Stimulated activated CD8-positive, alpha-beta memory T cell treated with anti-CD3 and anti-CD28 coated beads, Interleukin-15, amount 100 ng/mL, for 48 hours (primary cell): ENCODE data around the gene SH3YL1.
A peak's percentile ranks its signal among the peaks of the same experiment; 100 is the strongest.

Experiments used
- DNase-seq, 2 donors: peaks; one replicate each; pipeline ENCODE4 v3.0.0-alpha.2; 2020; ENCODE audit warnings: low read depth in 2 of 2

SH3YL1 gene

DNA sequence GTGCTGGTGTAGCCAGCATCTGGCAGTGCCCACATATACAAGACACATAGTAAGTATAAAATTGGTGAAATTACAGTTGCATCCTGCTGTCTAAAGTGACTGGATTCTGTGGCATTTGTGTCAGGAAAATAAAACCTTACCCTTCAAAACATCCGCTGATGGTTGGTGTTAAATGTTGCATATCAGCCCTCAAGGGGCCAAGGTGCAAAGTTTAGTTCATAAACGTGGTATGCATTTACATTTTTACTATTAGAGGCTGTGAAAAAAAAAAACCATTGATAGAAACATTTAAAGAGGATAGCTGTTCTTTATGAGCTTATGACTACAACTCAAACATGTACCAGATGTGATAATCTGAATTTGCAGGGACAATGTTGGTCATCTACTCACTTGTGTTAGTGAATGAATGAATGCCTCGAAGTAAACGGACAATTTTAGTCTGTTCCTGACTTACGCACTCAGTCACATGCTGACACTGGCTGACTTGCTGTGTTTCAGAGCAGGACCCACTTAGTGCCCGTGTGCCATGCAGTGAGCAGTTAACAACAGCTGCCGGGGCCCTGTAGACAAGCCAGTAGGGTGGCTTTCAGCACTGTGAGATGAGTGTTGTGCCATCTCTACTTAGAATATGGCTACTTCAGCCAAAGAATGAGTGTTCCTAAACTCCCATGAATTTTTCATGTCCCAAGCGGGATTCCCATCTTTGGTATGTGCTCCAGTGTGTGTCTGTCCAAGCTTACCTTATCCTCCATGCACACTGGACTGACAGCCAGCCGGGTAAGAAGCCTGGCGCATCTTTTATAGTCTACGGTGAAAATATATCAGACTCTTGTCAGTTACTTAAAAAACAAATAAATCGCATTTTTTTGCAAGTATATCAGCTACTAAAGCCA is 18.8 kb upstream of the SH3YL1 start:
- DNase-seq, result no peak

DNA sequence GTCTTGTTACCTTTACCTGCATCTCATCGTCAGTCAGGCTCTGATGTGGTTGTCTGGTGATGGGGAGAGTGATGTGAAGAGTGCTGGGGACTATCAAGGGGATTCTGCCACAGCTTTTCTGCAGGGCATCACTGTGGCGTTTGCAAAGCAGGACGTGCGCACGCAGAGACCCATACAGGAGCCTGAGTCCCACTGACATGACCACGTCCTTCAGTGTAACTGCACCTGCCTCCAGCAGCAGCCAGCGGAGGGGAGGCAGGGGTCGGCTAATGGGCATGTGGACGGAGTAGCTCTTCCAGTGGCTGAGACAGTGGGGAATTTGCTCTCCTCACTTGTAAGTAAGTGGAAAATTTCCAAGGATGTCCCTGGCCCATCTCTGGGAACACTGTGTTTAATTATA is 17.5 kb upstream of the SH3YL1 start:
- no peak for DNase-seq

GRCh38 chr2:280650-281110 is 16.8 kb upstream of the SH3YL1 start:
- no peak for DNase-seq

- no peak for DNase-seq
Measured at GRCh38 chr2:279956-280649, 16.3 kb upstream of the SH3YL1 start.

DNA sequence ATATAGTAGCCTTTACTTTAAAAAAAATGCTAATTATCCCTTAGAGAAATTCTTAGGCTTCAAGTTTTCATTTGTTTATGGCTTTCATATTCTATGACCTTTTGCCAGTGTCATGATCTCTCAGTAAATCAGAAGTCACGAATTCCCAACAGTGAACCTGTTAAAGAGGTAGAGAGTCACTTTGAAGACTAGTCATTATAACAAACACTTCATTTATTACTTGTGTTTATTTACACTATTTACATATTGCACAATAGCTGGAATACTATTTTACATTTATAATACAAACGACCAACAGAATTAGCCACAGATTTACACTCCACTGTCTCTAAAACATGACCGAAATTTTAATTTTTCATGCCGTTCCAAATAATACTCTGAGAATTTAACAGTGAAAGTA is 15.5 kb upstream of the SH3YL1 start:
- DNase-seq, result no peak

GRCh38 chr2:278927-279320 is 15.1 kb upstream of the SH3YL1 start:
- DNase-seq, result no peak

GRCh38 chr2:278312-278926 is 14.6 kb upstream of the SH3YL1 start:
- no peak for DNase-seq

DNA sequence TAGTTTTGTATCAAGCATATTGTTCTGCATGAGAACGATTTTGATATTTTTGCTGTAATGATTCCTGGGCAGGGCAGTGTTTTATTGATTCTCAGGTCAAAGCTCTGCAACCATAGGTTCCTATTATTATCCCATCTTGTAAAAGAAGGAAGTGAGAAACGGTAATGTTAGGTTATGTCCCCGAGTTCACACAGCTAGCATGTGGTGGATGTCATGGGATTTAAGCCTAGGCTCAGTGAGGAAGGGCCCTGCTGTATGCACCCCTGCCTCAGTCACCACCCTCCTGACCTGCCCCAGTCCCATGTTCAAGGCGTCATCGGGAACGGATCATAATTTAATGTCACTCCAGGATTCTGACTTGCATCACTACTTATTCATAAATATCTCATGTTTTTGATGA is 11.6 kb upstream of the SH3YL1 start:
- DNase-seq, result no peak

DNA sequence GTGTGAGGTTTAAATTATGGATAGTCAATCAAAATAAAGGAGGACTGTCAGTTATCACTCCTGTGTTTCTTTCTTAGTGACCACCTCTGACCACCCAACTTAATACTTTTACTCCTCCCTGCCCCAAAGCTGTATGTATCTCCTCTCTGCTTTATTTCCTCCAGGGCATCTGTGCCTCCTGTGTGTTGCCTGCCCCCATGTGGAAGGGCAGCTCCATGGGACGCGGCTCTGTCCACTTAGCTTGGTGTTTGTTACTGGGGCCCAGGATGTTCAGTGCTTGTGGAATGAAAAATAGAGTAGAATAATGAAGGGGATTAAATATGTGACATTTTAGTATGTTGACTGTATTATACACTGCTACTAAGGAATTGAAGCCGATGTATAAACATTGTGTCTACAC is 10.7 kb upstream of the SH3YL1 start:
- DNase-seq, result no peak

DNA sequence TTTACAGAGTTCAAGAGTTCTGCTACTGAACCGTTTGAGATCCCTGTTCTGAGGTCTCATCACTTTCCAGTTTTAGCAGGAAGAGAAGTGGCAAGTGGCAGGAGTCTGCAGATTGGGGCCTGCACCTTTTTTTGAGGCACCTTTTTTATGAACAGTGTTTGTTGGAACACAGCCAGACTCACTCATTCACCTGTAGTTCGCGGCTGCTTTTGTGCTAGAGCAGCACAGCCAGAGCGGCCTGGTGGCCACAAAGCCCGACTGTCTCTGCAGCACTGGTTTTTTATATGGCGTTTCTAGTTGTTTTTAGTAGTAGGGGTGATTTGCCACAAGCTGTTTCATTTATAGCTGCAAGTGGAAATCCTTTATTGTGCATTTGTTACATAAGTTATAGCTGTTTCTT is 9.5 kb upstream of the SH3YL1 start:
- DNase-seq, result no peak

GRCh38 chr2:271917-272316 is 8.1 kb upstream of the SH3YL1 start:
- no peak for DNase-seq

- no peak for DNase-seq
Measured at GRCh38 chr2:270861-271260, 7.0 kb upstream of the SH3YL1 start.

- no peak for DNase-seq
Measured at GRCh38 chr2:269356-270030, 5.7 kb upstream of the SH3YL1 start.

- no peak for DNase-seq
Measured at GRCh38 chr2:268323-268722, 4.5 kb upstream of the SH3YL1 start.

- peak; percentile 91 to 92 for DNase-seq
Measured at GRCh38 chr2:264493-265468, 949 bp upstream of the SH3YL1 start, which contains the start of gene ACP1. Gene ACP1 (plus strand): TSS chr2:264947. CDS start chr2:264965, 18 bp downstream.

- DNase-seq, result no peak
Measured at GRCh38 chr2:263022-263738, 652 bp downstream of the SH3YL1 start.

DNA sequence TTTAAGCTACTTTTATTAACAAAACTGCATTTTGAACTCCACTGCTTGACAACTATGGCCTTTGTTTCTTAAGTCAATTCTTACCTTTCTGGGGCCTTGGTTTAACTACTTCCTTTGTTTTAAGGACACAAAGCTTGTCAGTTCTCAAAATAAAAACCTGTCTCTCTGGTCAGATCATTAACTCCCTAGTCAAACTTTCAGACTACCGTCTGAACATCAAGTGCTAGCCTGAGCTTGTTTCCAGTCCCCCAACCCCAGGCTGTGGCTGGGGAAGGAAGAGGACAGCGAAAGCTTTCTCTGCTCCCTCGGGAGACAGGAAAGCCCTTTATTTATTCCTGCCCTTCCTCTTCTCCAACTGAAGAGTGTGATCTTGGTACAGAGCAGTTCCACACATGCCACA is 1.7 kb downstream of the SH3YL1 start:
- no peak for DNase-seq

- no peak for DNase-seq
Measured at GRCh38 chr2:260507-261161, 3.2 kb downstream of the SH3YL1 start.

GRCh38 chr2:259789-260331 is 4.0 kb downstream of the SH3YL1 start:
- DNase-seq, result no peak
